Measurements from ENCODE around the gene OSM.

GRCh38 chr22:30279046-30279788 is 12.6 kb upstream of the OSM start:
- TF ChIP-seq POLR2AphosphoS5 (IDR thresholded peaks at IDR 0.05) (peak in 1 of 4 donors; percentile 35), POLR2A (IDR thresholded peaks at IDR 0.05) (no peak), CTCF (IDR thresholded peaks at IDR 0.05) (no peak)

Measured in sigmoid colon (tissue), 4 donors.